CD14-positive monocyte (primary cell): ENCODE results near the gene SLC38A9. TPM values are rescaled to one million over a fixed set of nuclear protein-coding genes. Genes with fewer than 3 reads are reported as not detected.

ENCODE experiments used
- DNase-seq, 3 donors: peaks; one replicate each; pipeline ENCODE4 v3.0.0-alpha.2; 2011 to 2022
- H2AFZ ChIP-seq: 2 replicates; pipeline ENCODE4 v1.6.0; 2012; ENCODE audit warnings: mild to moderate bottlenecking, low read depth, low read length, inconsistent platforms; ENCODE audit not compliant: insufficient read depth, poor library complexity, severe bottlenecking
- H3K27ac ChIP-seq, 2 donors: 1 replicate in 1 of 2; 2 replicates in 1 of 2; pipeline ENCODE4 v1.5.1; 2012 to 2013; ENCODE audit warnings: low read length in 2 of 2, control low read depth in 1 of 2, inconsistent platforms in 1 of 2, low read depth in 1 of 2, mild to moderate bottlenecking in 1 of 2
- H3K27me3 ChIP-seq, 2 donors: one replicate each; pipeline versions ENCODE4 v1.6.0 to v1.6.1; 2011 to 2013; ENCODE audit warnings: low read length in 2 of 2; ENCODE audit not compliant: control insufficient read depth in 2 of 2, insufficient read depth in 2 of 2
- H3K36me3 ChIP-seq, 2 donors: replicated peaks in 1 of 2; 1 replicate in 1 of 2; 2 replicates in 1 of 2; pipeline versions ENCODE4 v1.5.1 to v1.6.1; 2012 to 2013; ENCODE audit warnings: low read length in 2 of 2, control low read depth in 1 of 2, inconsistent platforms in 1 of 2, mild to moderate bottlenecking in 1 of 2; ENCODE audit not compliant: insufficient read depth in 2 of 2, control insufficient read depth in 1 of 2
- H3K4me1 ChIP-seq, 2 donors: 1 replicate in 1 of 2; 2 replicates in 1 of 2; pipeline versions ENCODE4 v1.5.1 to v1.6.1; 2012 to 2013; ENCODE audit warnings: low read length in 2 of 2, control low read depth in 1 of 2, inconsistent platforms in 1 of 2, mild to moderate bottlenecking in 1 of 2, moderate library complexity in 1 of 2; ENCODE audit not compliant: insufficient read depth in 2 of 2, control insufficient read depth in 1 of 2
- H3K4me2 ChIP-seq: replicated peaks from 2 replicates; pipeline ENCODE3; 2012; ENCODE audit warnings: low read length, moderate library complexity, mild to moderate bottlenecking; ENCODE audit not compliant: poor library complexity, severe bottlenecking; ENCODE audit errors: extremely low read depth
- H3K4me3 ChIP-seq, 3 experiments: fragments of 200-600 bp in 1 of 3; sonication (generic) in 1 of 3; replicated peaks in 1 of 3; 1 replicate in 2 of 3; 2 replicates in 1 of 3; pipeline ENCODE4 v1.5.1; 2011 to 2013; ENCODE audit warnings: low read length in 3 of 3, mild to moderate bottlenecking in 3 of 3, control low read depth in 2 of 3, low read depth in 2 of 3, inconsistent platforms in 1 of 3, moderate library complexity in 1 of 3
- H3K79me2 ChIP-seq: 2 replicates; pipeline ENCODE4 v1.6.0; 2012; ENCODE audit warnings: mild to moderate bottlenecking, control low read depth, inconsistent platforms, low read length, moderate library complexity; ENCODE audit not compliant: insufficient read depth
- H3K9ac ChIP-seq: 2 replicates; pipeline ENCODE4 v1.6.0; 2017; ENCODE audit warnings: low read length, mild to moderate bottlenecking; ENCODE audit not compliant: insufficient read depth, poor library complexity, severe bottlenecking
- H3K9me3 ChIP-seq, 2 donors: replicated peaks in 1 of 2; 1 replicate in 1 of 2; 2 replicates in 1 of 2; pipeline versions ENCODE4 v1.5.1 to v1.6.1; 2012 to 2013; ENCODE audit warnings: low read length in 2 of 2, control low read depth in 1 of 2; ENCODE audit not compliant: control insufficient read depth in 1 of 2, insufficient read depth in 1 of 2
- H4K20me1 ChIP-seq: 2 replicates; pipeline ENCODE4 v1.6.0; 2012; ENCODE audit warnings: mild to moderate bottlenecking, low read length, control low read depth, moderate library complexity; ENCODE audit not compliant: insufficient read depth
- H3K27ac Mint-ChIP-seq, 7 donors: one replicate each; pipeline ENCODE4 v1.8.0; 2020; ENCODE audit warnings: mild to moderate bottlenecking in 7 of 7, mixed read lengths in 7 of 7, moderate library complexity in 6 of 7, inconsistent platforms in 2 of 7
- H3K27me3 Mint-ChIP-seq, 3 donors: one replicate each; pipeline ENCODE4 v1.8.0; 2021 to 2022; ENCODE audit warnings: low read depth in 3 of 3, mild to moderate bottlenecking in 3 of 3, mixed read lengths in 3 of 3, moderate library complexity in 3 of 3, inconsistent platforms in 1 of 3
- H3K36me3 Mint-ChIP-seq, 2 donors: one replicate each; pipeline ENCODE4 v1.8.0; 2020; ENCODE audit warnings: mixed read lengths in 2 of 2, inconsistent platforms in 1 of 2, mild to moderate bottlenecking in 1 of 2
- H3K4me1 Mint-ChIP-seq: one replicate; pipeline ENCODE4 v1.8.0; 2020; ENCODE audit warnings: mild to moderate bottlenecking, mixed read lengths
- H3K4me3 Mint-ChIP-seq, 2 donors: one replicate each; pipeline ENCODE4 v1.8.0; 2020; ENCODE audit warnings: mild to moderate bottlenecking in 2 of 2, mixed read lengths in 2 of 2, moderate library complexity in 1 of 2
- H3K9me3 Mint-ChIP-seq, 7 donors: one replicate each; pipeline ENCODE4 v1.8.0; 2020 to 2022; ENCODE audit warnings: mixed read lengths in 7 of 7, mild to moderate bottlenecking in 6 of 7, moderate library complexity in 6 of 7, inconsistent platforms in 2 of 7
- WGBS: methylation state at CpG from one replicate; pipeline ENCODE4 v1.1.5; 2013; ENCODE audit warnings: missing lambda C conversion rate; ENCODE audit not compliant: insufficient coverage; 5-methylcytosine and 5-hydroxymethylcytosine counted together
- intact Hi-C, 2 donors: fragments of 100-400 bp; cut with micrococcal nuclease; formaldehyde crosslinking; loops; one replicate each; pipeline versions ENCODE4 v1.15.0 to v1.15.1; 2023
- polyA plus RNA-seq, 3 donors: library from polyadenylated mRNA; depleted of rRNA in 1 of 3; unstranded in 2 of 3; stranded (reverse) in 1 of 3; fragments of 300-500 nt in 2 of 3; fragments of >200 nt in 1 of 3; fragmentation: Illumina TruSeq in 2 of 3; gene quantifications; 1 replicate in 2 of 3; 2 replicates in 1 of 3; pipeline ENCODE4 v1.2.3, GENCODE V29; 2012 to 2021
- TF ChIP-seq, protein P1 (sequence below): fragments of 200-600 bp; IDR thresholded peaks from one replicate; pipeline ENCODE4 v1.8.0; 2022; ENCODE audit warnings: antibody characterized with exemption, mild to moderate bottlenecking

SLC38A9 gene
- polyA plus RNA-seq, 3 donors: 10.7 to 15.2 (median 14.1) TPM

DNA sequence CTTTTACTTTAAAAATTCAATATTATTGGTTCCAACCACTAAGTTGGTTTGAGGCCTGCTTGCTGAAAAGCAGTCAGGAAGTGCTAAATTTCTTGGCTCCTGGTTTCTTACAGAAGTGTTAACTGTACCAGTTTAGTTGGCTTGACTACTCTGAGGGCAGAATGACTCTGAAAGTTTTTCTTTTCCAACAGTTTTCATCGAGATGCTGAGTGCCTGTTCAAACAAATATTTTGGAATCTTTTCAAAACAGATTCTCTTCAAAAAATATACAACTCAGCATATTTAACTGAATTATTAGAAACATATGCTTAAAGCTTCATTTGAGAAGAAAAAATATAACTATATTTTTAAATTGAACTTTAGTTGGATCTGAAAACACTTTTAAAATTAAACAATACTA lies 37.0 kb downstream of the SLC38A9 start:
- Histone ChIP-seq H4K20me1 (no peaks in the 10 kb centered on the region), H3K4me3 (no peak overlapping the region), H2AFZ (no peak overlapping the region), H3K79me2 (no peaks in the 10 kb centered on the region), H3K36me3 (peaks cover 0 to 12% of the 10 kb centered on the region in 2 donors), H3K9ac (no peak overlapping the region), H3K27ac (no peak overlapping the region), H3K4me2 (no peak overlapping the region), H3K27me3 (no peaks in the 10 kb centered on the region), H3K9me3 (no peaks in the 10 kb centered on the region), H3K4me1 (no peaks in the 10 kb centered on the region)
- Mint-ChIP-seq H3K4me1 (no peaks in the 10 kb centered on the region), H3K27me3 (no peaks in the 10 kb centered on the region), H3K9me3 (no peaks in the 10 kb centered on the region), H3K27ac (no peak overlapping the region), H3K36me3 (peaks cover 16 to 20% of the 10 kb centered on the region in 2 donors), H3K4me3 (no peak overlapping the region)
- TF ChIP-seq, protein P1, sequence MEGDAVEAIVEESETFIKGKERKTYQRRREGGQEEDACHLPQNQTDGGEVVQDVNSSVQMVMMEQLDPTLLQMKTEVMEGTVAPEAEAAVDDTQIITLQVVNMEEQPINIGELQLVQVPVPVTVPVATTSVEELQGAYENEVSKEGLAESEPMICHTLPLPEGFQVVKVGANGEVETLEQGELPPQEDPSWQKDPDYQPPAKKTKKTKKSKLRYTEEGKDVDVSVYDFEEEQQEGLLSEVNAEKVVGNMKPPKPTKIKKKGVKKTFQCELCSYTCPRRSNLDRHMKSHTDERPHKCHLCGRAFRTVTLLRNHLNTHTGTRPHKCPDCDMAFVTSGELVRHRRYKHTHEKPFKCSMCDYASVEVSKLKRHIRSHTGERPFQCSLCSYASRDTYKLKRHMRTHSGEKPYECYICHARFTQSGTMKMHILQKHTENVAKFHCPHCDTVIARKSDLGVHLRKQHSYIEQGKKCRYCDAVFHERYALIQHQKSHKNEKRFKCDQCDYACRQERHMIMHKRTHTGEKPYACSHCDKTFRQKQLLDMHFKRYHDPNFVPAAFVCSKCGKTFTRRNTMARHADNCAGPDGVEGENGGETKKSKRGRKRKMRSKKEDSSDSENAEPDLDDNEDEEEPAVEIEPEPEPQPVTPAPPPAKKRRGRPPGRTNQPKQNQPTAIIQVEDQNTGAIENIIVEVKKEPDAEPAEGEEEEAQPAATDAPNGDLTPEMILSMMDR: no peak
- no CpG with 5 or more reads among the region's 1 CpG for WGBS
- no peak for DNase-seq
- intact Hi-C loops: no loop called here

DNA sequence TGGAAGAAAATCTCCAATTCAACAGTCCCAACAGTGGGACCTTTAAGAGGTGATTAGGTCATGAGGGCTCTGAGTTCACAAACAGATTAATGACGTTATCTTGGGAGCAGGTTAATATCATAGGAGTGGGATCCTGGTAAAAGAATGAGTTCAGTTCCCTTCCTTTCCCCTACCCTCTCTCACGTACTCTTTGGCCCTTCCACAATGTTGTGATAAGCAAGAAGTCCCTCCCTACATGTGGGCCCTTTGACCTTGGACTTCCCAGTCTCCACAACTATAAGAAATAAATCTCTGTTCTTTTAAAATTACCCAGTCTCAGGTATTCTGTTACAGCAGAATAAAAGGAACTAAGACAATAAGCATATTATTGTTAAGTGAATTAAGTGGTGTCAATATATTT lies 37.8 kb downstream of the SLC38A9 start:
- TF ChIP-seq, protein P1: no peak

More for the DNA sequence above, 37.8 kb downstream of the SLC38A9 start:
- no CpG with 5 or more reads among the region's 2 CpGs for WGBS
- no peak overlapping the region for H3K4me3 Mint-ChIP-seq
- no peak overlapping the region for H3K9ac ChIP-seq
- no peaks in the 10 kb centered on the region for H3K27me3 Mint-ChIP-seq
- H3K27me3 ChIP-seq: no peaks in the 10 kb centered on the region
- no peak for DNase-seq
- H3K79me2 ChIP-seq: no peaks in the 10 kb centered on the region
- H3K4me1 ChIP-seq: no peaks in the 10 kb centered on the region
- no peak overlapping the region for H3K4me2 ChIP-seq
- peaks cover 20 to 23% of the 10 kb centered on the region in 2 donors for H3K36me3 Mint-ChIP-seq
- no peak overlapping the region for H3K27ac ChIP-seq
- H3K36me3 ChIP-seq: peaks cover 0 to 20% of the 10 kb centered on the region in 2 donors
- no peak overlapping the region for H3K4me3 ChIP-seq
- H2AFZ ChIP-seq: no peak overlapping the region
- H3K9me3 Mint-ChIP-seq: peaks cover 0 to 2% (median 0%) of the 10 kb centered on the region in 7 donors
- no peaks in the 10 kb centered on the region for H3K4me1 Mint-ChIP-seq
- no peaks in the 10 kb centered on the region for H4K20me1 ChIP-seq
- H3K27ac Mint-ChIP-seq: no peak overlapping the region
- intact Hi-C loops: no loop called here
- H3K9me3 ChIP-seq: no peaks in the 10 kb centered on the region
